ENCODE results near the gene BORCS5. TPM values are rescaled to one million over a fixed set of nuclear protein-coding genes. Genes with fewer than 3 reads are reported as not detected.

BORCS5 gene
- total RNA-seq, 1 experiment from 2014 or later, result 13.9 TPM

DNA sequence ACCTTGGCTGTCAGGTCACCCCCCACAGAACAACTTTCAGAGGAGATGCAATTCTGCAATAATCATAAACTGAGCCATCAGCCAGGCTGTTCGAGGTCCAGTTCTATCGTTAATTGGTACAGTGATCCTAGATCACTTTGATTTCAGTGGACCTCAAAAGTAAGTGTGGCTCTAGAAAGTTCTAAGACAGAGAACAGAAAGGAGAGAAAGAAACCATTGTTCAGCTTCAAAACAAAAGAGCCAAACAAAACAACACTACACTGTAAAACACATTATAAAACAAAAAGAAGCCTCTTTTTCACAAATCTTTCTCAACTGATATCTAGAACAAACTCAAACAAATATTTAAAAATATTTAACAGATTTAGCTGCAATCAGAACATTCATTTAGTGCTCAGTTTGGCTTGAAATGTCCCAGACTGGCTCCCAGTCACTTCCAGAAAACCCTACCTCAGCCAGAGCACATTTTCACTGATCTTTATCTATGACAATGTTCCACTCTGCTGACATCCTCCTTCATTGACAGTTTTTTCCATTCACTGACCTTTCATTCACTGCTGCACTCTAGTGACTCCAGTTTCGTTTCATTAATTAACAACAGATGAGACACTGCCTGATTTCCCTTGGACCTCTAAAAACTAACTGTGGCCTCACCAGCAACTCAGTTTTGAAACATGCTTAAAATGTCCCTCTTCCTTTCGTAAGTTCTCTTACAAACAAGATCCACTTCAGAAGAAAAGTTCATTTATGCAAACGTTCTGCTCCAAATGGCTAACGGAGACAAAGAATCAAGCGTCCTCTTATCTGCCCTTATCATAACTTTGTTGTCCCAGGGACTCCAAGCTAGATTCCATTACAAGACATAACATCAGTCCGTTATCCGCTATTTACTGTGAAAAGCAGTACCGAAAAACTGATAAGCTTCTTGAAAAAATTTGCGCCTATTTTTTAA is 148.9 kb downstream of the BORCS5 start:
- WGBS (ENCODE audit: extremely low coverage, insufficient read length, low lambda C conversion rate), result no CpG with 5 or more reads among the region's 11 CpGs
- no peaks in the 10 kb centered on the region for H3K9me3 Mint-ChIP-seq
- H3K79me2 ChIP-seq (ENCODE audit: insufficient read depth, low read length), result peaks cover 8% of the 10 kb centered on the region; the same call in 1 of the 2 replicates
- H4K91ac ChIP-seq (ENCODE audit: insufficient read length, low read depth, low read length), result no peak overlapping the region
- no peaks in the 10 kb centered on the region for H3K9me3 ChIP-seq (ENCODE audit: control insufficient read depth, low read depth, low read length)
- H4K5ac ChIP-seq (ENCODE audit: insufficient read length, low read depth, low read length), result no peak overlapping the region
- no peaks in the 10 kb centered on the region for H3K23me2 ChIP-seq (ENCODE audit: insufficient read length, low read depth, low read length, poor library complexity, severe bottlenecking)
- no peak overlapping the region for H2BK20ac ChIP-seq (ENCODE audit: low read depth, low read length, poor library complexity, severe bottlenecking)
- no peak overlapping the region for H2BK12ac ChIP-seq (ENCODE audit: insufficient read length, low read depth, low read length)
- DNase-seq, result no peak
- H3K79me1 ChIP-seq (ENCODE audit: insufficient read depth, low read depth, low read length, poor library complexity, severe bottlenecking), result peaks cover 10% of the 10 kb centered on the region
- H2BK120ac ChIP-seq (ENCODE audit: low read depth, low read length, poor library complexity, severe bottlenecking), result no peak overlapping the region
- no peak overlapping the region for H4K8ac ChIP-seq (replicated peaks; ENCODE audit: insufficient read length, low read depth, low read length)
- H2BK5ac ChIP-seq (ENCODE audit: insufficient read length, low read length), result no peak overlapping the region
- H3K27me3 ChIP-seq (ENCODE audit: insufficient read depth, low read length), result no peaks in the 10 kb centered on the region
- H3K27ac ChIP-seq (ENCODE audit: insufficient read length, low read depth, low read length), result no peak overlapping the region
- H2AK5ac ChIP-seq (ENCODE audit: insufficient read length, low read length), result no peak overlapping the region
- no peak overlapping the region for H3K9ac ChIP-seq (ENCODE audit: extremely low read depth, insufficient read length, low read length)
- no peak overlapping the region for H2BK15ac ChIP-seq (ENCODE audit: low read depth, low read length)
- no peaks in the 10 kb centered on the region for H3K27me3 Mint-ChIP-seq (ENCODE audit: low read depth)
- no peaks in the 10 kb centered on the region for H4K20me1 ChIP-seq (ENCODE audit: control insufficient read depth, insufficient read depth, insufficient read length)
- no peak overlapping the region for H3K4me3 Mint-ChIP-seq
- no peak overlapping the region for H3K23ac ChIP-seq (ENCODE audit: insufficient read length, low read depth, low read length)
- peaks cover 2 to 4% (median 2%) of the 10 kb centered on the region in 3 experiments; a peak in 3 of 7 replicates for H3K36me3 Mint-ChIP-seq (ENCODE audit: insufficient read depth in 1 of 3, low read depth in 3 of 3)
- no peak overlapping the region for H3K14ac ChIP-seq (ENCODE audit: insufficient read depth, low read length)
- TF ChIP-seq, protein P1, sequence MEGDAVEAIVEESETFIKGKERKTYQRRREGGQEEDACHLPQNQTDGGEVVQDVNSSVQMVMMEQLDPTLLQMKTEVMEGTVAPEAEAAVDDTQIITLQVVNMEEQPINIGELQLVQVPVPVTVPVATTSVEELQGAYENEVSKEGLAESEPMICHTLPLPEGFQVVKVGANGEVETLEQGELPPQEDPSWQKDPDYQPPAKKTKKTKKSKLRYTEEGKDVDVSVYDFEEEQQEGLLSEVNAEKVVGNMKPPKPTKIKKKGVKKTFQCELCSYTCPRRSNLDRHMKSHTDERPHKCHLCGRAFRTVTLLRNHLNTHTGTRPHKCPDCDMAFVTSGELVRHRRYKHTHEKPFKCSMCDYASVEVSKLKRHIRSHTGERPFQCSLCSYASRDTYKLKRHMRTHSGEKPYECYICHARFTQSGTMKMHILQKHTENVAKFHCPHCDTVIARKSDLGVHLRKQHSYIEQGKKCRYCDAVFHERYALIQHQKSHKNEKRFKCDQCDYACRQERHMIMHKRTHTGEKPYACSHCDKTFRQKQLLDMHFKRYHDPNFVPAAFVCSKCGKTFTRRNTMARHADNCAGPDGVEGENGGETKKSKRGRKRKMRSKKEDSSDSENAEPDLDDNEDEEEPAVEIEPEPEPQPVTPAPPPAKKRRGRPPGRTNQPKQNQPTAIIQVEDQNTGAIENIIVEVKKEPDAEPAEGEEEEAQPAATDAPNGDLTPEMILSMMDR (conservative IDR thresholded peaks at IDR 0.05), result no peak
- H3K4ac ChIP-seq (ENCODE audit: low read depth, low read length), result no peak overlapping the region
- H3K18ac ChIP-seq (ENCODE audit: insufficient read length, low read depth, low read length), result no peak overlapping the region
- H3K56ac ChIP-seq (ENCODE audit: insufficient read length, low read depth, low read length), result no peak overlapping the region
- H3K4me2 ChIP-seq (ENCODE audit: insufficient read depth, insufficient read length, low read length), result no peak overlapping the region
- H3T11ph ChIP-seq (ENCODE audit: low read length), result no peak overlapping the region
- peaks cover 62 to 67% of the 10 kb centered on the region in 2 experiments for H3K4me1 Mint-ChIP-seq
- H3K27ac Mint-ChIP-seq, result peak overlapping the region in 2 of 3 experiments; percentile 19 to 87; a peak in 5 of 7 replicates
- no peak overlapping the region for H2AFZ ChIP-seq (ENCODE audit: low read length)
- H3K4me1 ChIP-seq (ENCODE audit: insufficient read depth, low read length), result peaks cover 11% of the 10 kb centered on the region; the same call in 1 of the 2 replicates

All from H9 (cell line).